ENCODE results near the gene SPINT1. TPM values are rescaled to one million over a fixed set of nuclear protein-coding genes. Genes with fewer than 3 reads are reported as not detected.

SPINT1 gene
- total and polyA plus RNA-seq, 9 donors = 0.76 to 131 (median 5.2) TPM

GRCh38 chr15:40853241-40853890, 9.5 kb downstream of the SPINT1 start:
- H3K36me3 ChIP-seq = no peaks in the 10 kb centered on the region
- DNase-seq = no peak
- WGBS, 3 donors = 88 to 93% (median 90%) methylated on average over 16 of the region's 16 CpGs
- intact Hi-C loops (cut with DNase I) = loop anchor here in 1 of 4 donors (10.0 kb wide), 1 partner anchor 331 kb away; no protein-coding TSS in a partner anchor
- no peak overlapping the region for H3K4me3 ChIP-seq
- TF ChIP-seq POLR2A (IDR thresholded peaks at IDR 0.05) (no peak), EP300 (IDR thresholded peaks at IDR 0.05) (no peak)
- TF ChIP-seq, protein P1, sequence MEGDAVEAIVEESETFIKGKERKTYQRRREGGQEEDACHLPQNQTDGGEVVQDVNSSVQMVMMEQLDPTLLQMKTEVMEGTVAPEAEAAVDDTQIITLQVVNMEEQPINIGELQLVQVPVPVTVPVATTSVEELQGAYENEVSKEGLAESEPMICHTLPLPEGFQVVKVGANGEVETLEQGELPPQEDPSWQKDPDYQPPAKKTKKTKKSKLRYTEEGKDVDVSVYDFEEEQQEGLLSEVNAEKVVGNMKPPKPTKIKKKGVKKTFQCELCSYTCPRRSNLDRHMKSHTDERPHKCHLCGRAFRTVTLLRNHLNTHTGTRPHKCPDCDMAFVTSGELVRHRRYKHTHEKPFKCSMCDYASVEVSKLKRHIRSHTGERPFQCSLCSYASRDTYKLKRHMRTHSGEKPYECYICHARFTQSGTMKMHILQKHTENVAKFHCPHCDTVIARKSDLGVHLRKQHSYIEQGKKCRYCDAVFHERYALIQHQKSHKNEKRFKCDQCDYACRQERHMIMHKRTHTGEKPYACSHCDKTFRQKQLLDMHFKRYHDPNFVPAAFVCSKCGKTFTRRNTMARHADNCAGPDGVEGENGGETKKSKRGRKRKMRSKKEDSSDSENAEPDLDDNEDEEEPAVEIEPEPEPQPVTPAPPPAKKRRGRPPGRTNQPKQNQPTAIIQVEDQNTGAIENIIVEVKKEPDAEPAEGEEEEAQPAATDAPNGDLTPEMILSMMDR (IDR thresholded peaks at IDR 0.05) = no peak
- no peaks in the 10 kb centered on the region for H3K4me1 ChIP-seq (ENCODE audit: insufficient read depth)
- H3K9me3 ChIP-seq = no peaks in the 10 kb centered on the region
- no peak overlapping the region for H3K27ac ChIP-seq
- H3K27me3 ChIP-seq = no peaks in the 10 kb centered on the region

DNA sequence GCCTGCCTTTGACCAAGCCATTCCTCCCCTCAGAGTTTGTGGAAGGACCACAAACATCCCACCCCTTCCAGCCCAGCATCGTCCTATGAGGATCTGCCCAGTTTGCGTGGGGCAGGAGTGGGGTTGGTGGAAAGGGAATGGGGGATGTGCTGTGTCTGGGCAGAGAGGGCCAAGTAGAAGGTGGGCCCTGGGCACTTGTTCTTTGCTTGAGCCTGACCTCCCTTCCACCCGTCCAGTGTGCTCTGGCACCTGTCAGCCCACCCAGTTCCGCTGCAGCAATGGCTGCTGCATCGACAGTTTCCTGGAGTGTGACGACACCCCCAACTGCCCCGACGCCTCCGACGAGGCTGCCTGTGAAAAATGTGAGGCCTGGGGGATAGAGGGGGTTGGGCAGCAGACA, 10.3 kb downstream of the SPINT1 start:
- Histone ChIP-seq H3K27me3 (no peaks in the 10 kb centered on the region), H3K27ac (no peak overlapping the region), H3K9me3 (no peaks in the 10 kb centered on the region), H3K4me1 (ENCODE audit: insufficient read depth) (no peaks in the 10 kb centered on the region), H3K36me3 (no peaks in the 10 kb centered on the region), H3K4me3 (no peak overlapping the region)
- TF ChIP-seq, protein P1 (IDR thresholded peaks at IDR 0.05) = no peak
- WGBS, 3 donors = 59 to 64% (median 61%) methylated on average over 10 of the region's 10 CpGs
- DNase-seq = no peak
- intact Hi-C loops (cut with DNase I) = loop anchor here in 1 of 4 donors (10.0 kb wide), 1 partner anchor 331 kb away; no protein-coding TSS in a partner anchor

DNA sequence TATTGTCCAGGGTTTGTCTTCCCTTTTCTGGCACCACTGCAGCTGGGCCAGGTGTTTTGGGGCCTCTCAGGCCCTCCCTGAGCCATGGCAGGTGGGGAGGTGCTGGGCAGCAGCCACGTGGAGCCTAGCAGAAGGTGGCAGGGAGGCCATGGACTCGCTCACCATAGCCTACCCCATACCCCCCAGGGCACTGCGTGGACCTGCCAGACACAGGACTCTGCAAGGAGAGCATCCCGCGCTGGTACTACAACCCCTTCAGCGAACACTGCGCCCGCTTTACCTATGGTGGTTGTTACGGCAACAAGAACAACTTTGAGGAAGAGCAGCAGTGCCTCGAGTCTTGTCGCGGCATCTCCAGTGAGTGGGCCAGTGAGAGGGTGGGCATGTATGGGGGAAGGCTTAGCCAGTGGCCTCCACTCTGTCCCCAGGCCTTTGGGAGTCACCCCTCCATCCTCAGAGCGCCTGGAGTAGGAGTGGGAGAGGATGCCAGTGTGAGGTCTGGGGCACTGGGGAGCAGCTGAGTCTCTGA, 11.9 kb downstream of the SPINT1 start:
- H3K4me3 ChIP-seq = no peak overlapping the region
- no peak for TF ChIP-seq POLR2A (IDR thresholded peaks at IDR 0.05)
- TF ChIP-seq, protein P1 (IDR thresholded peaks at IDR 0.05) = no peak
- H3K27ac ChIP-seq = no peak overlapping the region
- WGBS, 3 donors = 77 to 87% (median 83%) methylated on average over 13 of the region's 13 CpGs
- intact Hi-C loops (cut with DNase I) = loop anchor here in 2 of 4 donors (5.0 to 10.0 kb wide), 3 partner anchors 37 to 332 kb away; partner anchors contain the start of gene VPS18 (in 1 of the 2)
- no peaks in the 10 kb centered on the region for H3K36me3 ChIP-seq
- H3K27me3 ChIP-seq = no peaks in the 10 kb centered on the region
- H3K9me3 ChIP-seq = no peaks in the 10 kb centered on the region
- DNase-seq = no peak
- H3K4me1 ChIP-seq (ENCODE audit: insufficient read depth) = no peaks in the 10 kb centered on the region

GRCh38 chr15:40856746-40857145, 12.9 kb downstream of the SPINT1 start:
- no peaks in the 10 kb centered on the region for H3K36me3 ChIP-seq
- H3K27ac ChIP-seq = no peak overlapping the region
- TF ChIP-seq, protein P1 (IDR thresholded peaks at IDR 0.05) = no peak
- no peak for TF ChIP-seq POLR2A (IDR thresholded peaks at IDR 0.05)
- no peak for TF ChIP-seq EP300 (IDR thresholded peaks at IDR 0.05)
- no peaks in the 10 kb centered on the region for H3K27me3 ChIP-seq
- WGBS, 3 donors = 69 to 79% (median 72%) methylated on average over 7 to 8 of the region's 8 CpGs
- no peaks in the 10 kb centered on the region for H3K4me1 ChIP-seq (ENCODE audit: insufficient read depth)
- intact Hi-C loops (cut with DNase I) = loop anchor here in 2 of 4 donors (5.0 to 10.0 kb wide), 3 partner anchors 36 to 331 kb away; partner anchors contain the start of gene VPS18 (in 1 of the 2)
- no peaks in the 10 kb centered on the region for H3K9me3 ChIP-seq
- H3K4me3 ChIP-seq = no peak overlapping the region
- no peak for DNase-seq
